Testis (tissue), 2 donors: ENCODE measurements around the gene TACSTD2.
"Not testable (repeated sequence)": the region's sequence is repeated elsewhere in the genome, so short reads cannot be mapped to it uniquely, and the experiment has no call there.

Source experiments
- POLR2A ChIP-seq: fragments of 450-650 bp; IDR thresholded peaks from one replicate; pipeline ENCODE4 v1.6.1; 2017; ENCODE audit warnings: antibody characterized with exemption, mild to moderate bottlenecking, moderate library complexity
- TF ChIP-seq, protein P1 (sequence below), 3 experiments: fragments of 450-650 bp in 2 of 3; fragments of 200-600 bp in 1 of 3; sonication (generic) in 1 of 3; IDR thresholded peaks; one replicate each; pipeline ENCODE4 v1.5.1; 2016 to 2019; ENCODE audit warnings: antibody characterized with exemption in 3 of 3, mild to moderate bottlenecking in 2 of 3, moderate library complexity in 1 of 3

DNA sequence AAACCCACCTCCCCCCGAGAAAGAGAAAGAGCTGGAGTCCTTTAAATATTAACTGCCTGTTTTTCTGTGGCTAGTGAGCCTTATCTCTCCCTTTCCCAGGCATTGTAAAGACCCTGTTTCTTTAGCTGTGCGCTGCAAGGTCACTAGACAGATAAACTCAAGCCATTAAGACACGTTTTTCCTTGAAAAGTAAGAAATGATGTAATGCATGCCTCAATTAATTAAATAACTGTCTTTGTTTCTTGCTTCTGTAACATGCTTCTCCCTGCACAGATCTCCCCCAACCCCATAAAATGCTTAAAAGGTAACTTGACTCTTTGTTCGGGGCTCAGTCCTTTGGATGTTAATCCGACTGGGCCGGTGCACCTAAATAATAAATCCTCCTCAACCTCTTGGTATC lies 27.8 kb downstream of the TACSTD2 start:
- TF ChIP-seq, protein P1, sequence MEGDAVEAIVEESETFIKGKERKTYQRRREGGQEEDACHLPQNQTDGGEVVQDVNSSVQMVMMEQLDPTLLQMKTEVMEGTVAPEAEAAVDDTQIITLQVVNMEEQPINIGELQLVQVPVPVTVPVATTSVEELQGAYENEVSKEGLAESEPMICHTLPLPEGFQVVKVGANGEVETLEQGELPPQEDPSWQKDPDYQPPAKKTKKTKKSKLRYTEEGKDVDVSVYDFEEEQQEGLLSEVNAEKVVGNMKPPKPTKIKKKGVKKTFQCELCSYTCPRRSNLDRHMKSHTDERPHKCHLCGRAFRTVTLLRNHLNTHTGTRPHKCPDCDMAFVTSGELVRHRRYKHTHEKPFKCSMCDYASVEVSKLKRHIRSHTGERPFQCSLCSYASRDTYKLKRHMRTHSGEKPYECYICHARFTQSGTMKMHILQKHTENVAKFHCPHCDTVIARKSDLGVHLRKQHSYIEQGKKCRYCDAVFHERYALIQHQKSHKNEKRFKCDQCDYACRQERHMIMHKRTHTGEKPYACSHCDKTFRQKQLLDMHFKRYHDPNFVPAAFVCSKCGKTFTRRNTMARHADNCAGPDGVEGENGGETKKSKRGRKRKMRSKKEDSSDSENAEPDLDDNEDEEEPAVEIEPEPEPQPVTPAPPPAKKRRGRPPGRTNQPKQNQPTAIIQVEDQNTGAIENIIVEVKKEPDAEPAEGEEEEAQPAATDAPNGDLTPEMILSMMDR (IDR thresholded peaks at IDR 0.05) = not testable (repeated sequence)
- not testable (repeated sequence) for TF ChIP-seq POLR2A
